HL-60 (cell line): Measurements from ENCODE around the gene MEOX1.

ENCODE experiments used
- DNase-seq, 2 experiments: peaks; one replicate each; pipeline ENCODE4 v3.0.0-alpha.2; 2010 to 2020; ENCODE audit warnings: low read depth in 1 of 2, low spot score in 1 of 2
- H3K27ac ChIP-seq: fragments of 250-450 bp; sonication (Bioruptor Pico); replicated peaks from 2 replicates; pipeline ENCODE4 v1.5.1; 2020; ENCODE audit warnings: mild to moderate bottlenecking, moderate library complexity
- H3K27me3 ChIP-seq: fragments of 250-450 bp; sonication (Bioruptor Pico); 2 replicates; pipeline ENCODE4 v1.5.1; 2021; ENCODE audit warnings: mild to moderate bottlenecking, moderate library complexity; ENCODE audit not compliant: insufficient read depth, poor library complexity, severe bottlenecking
- H3K4me3 ChIP-seq: replicated peaks from 2 replicates; pipeline ENCODE4 v1.5.1; 2011; ENCODE audit warnings: mild to moderate bottlenecking, control low read depth, low read length; ENCODE audit not compliant: insufficient read depth
- GABPA ChIP-seq: IDR thresholded peaks from 2 replicates; pipeline ENCODE4 v1.6.1; 2012; ENCODE audit warnings: low read depth
- POLR2AphosphoS5 ChIP-seq: IDR thresholded peaks from 2 replicates; pipeline ENCODE4 v1.6.1; 2012; ENCODE audit warnings: low read depth
- SPI1 ChIP-seq: IDR thresholded peaks from 2 replicates; pipeline ENCODE4 v1.6.1; 2012; ENCODE audit warnings: low read depth, mild to moderate bottlenecking, borderline replicate concordance
- TF ChIP-seq, protein P1 (sequence below): IDR thresholded peaks from 2 replicates; pipeline ENCODE4 v1.6.1; 2012; ENCODE audit warnings: low read depth; ENCODE audit not compliant: insufficient replicate concordance
- TF ChIP-seq, protein P2 (sequence below): IDR thresholded peaks from one replicate; pipeline ENCODE4 v1.5.1; 2011; ENCODE audit warnings: low read length, control low read depth, inconsistent platforms; ENCODE audit not compliant: insufficient read depth

MEOX1 gene

DNA sequence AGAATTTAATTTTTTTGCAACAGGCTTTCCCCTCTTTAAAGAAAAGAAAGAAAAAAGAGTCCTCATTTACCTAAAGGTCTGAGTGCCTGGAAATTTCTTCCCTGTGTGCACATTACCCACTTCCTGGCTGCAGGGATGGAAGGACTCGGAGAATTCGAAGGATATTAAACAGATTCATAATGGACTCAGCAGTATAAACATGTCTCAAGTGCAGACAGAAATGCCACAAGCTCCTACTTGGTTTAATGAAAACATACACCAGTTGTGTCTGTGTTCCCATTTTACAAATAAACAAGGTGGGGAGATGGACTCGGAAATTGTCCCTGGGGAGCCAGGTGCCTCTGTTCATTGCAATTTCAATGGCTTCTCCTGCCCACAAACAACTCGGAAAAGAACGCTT, 47.2 kb downstream of the MEOX1 start:
- Histone ChIP-seq H3K27ac (no peak overlapping the region), H3K27me3 (no peaks in the 10 kb centered on the region), H3K4me3 (no peak overlapping the region)
- no peak for TF ChIP-seq GABPA
- TF ChIP-seq, protein P1, sequence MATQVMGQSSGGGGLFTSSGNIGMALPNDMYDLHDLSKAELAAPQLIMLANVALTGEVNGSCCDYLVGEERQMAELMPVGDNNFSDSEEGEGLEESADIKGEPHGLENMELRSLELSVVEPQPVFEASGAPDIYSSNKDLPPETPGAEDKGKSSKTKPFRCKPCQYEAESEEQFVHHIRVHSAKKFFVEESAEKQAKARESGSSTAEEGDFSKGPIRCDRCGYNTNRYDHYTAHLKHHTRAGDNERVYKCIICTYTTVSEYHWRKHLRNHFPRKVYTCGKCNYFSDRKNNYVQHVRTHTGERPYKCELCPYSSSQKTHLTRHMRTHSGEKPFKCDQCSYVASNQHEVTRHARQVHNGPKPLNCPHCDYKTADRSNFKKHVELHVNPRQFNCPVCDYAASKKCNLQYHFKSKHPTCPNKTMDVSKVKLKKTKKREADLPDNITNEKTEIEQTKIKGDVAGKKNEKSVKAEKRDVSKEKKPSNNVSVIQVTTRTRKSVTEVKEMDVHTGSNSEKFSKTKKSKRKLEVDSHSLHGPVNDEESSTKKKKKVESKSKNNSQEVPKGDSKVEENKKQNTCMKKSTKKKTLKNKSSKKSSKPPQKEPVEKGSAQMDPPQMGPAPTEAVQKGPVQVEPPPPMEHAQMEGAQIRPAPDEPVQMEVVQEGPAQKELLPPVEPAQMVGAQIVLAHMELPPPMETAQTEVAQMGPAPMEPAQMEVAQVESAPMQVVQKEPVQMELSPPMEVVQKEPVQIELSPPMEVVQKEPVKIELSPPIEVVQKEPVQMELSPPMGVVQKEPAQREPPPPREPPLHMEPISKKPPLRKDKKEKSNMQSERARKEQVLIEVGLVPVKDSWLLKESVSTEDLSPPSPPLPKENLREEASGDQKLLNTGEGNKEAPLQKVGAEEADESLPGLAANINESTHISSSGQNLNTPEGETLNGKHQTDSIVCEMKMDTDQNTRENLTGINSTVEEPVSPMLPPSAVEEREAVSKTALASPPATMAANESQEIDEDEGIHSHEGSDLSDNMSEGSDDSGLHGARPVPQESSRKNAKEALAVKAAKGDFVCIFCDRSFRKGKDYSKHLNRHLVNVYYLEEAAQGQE = no peak
- no peak for TF ChIP-seq SPI1
- no peak for TF ChIP-seq POLR2AphosphoS5
- TF ChIP-seq, protein P2, sequence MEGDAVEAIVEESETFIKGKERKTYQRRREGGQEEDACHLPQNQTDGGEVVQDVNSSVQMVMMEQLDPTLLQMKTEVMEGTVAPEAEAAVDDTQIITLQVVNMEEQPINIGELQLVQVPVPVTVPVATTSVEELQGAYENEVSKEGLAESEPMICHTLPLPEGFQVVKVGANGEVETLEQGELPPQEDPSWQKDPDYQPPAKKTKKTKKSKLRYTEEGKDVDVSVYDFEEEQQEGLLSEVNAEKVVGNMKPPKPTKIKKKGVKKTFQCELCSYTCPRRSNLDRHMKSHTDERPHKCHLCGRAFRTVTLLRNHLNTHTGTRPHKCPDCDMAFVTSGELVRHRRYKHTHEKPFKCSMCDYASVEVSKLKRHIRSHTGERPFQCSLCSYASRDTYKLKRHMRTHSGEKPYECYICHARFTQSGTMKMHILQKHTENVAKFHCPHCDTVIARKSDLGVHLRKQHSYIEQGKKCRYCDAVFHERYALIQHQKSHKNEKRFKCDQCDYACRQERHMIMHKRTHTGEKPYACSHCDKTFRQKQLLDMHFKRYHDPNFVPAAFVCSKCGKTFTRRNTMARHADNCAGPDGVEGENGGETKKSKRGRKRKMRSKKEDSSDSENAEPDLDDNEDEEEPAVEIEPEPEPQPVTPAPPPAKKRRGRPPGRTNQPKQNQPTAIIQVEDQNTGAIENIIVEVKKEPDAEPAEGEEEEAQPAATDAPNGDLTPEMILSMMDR = no peak
- no peak for DNase-seq

DNA sequence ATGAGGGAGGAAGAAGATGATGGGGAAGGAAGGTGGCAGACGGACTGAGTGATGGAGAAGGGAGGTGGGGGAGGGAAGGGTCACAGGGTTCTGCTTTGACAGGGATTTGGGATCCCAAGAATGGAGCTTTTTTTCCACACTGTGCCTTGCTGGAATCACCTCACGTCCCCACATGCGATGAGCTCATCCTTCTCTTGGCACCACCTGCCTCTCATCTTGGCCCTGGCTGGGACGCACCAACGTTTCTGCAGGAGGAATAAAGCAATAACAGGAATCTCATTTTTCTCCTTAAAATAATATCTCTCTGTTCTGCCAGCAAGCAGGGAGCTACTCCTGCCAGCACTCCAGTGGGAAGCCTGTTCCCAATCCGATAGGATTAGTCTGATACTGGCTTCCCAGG, 47.8 kb downstream of the MEOX1 start:
- no peak for DNase-seq
- H3K27me3 ChIP-seq = no peaks in the 10 kb centered on the region
- no peak overlapping the region for H3K4me3 ChIP-seq
- TF ChIP-seq GABPA (no peak), POLR2AphosphoS5 (no peak), SPI1 (no peak)
- TF ChIP-seq, protein P1 = no peak
- TF ChIP-seq, protein P2 = no peak
- no peak overlapping the region for H3K27ac ChIP-seq

DNA sequence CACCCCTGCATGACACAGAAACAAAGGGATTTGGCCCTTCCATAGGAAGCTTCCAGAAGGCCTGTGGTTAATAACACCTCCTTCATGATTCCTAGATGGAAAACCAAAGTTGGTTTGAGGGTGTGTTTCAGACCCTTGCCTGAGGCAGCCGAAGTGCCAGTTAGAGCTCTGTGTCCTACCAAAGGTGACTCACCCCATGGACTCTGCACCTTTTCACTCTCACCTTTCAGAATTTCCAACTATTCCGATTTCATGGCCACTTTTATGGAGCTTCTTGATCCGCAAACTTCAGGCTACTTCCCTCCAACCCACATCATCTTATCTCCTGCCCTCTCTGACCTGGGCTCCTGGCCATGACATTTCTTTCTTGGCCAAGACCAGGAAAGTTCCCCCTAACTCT, 49.2 kb downstream of the MEOX1 start:
- DNase-seq = no peak
- Histone ChIP-seq H3K4me3 (no peak overlapping the region), H3K27me3 (no peaks in the 10 kb centered on the region), H3K27ac (no peak overlapping the region)
- TF ChIP-seq GABPA (no peak), POLR2AphosphoS5 (no peak), SPI1 (no peak)
- TF ChIP-seq, protein P1 = no peak
- TF ChIP-seq, protein P2 = no peak
